Measurements from ENCODE around the gene ZNF888.
"Not testable (repeated sequence)": the region's sequence is repeated elsewhere in the genome, so short reads cannot be mapped to it uniquely, and the experiment has no call there.

Gene ZNF888

DNA sequence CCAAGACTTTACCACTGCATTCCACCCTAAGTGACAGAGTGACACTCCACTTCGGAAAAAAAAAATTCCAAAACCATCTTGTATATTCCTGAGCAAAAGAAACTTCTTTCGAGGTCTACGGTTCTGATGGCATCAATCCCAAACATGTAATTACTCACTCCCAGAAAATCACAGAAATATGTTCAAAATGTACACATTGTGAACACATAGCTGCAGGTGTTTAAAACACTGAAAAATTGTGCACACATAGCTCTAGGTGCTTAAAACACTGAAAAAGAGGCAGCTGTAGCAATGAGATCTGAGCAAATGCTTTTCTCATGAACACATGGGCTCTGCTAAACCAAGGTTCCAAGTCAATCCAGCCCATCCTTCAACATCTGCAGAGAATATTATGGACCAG lies 51.8 kb downstream of the ZNF888 start:
- H3K4me3 ChIP-seq (ENCODE audit: low read depth, low read length), result no peak overlapping the region
- no peak for TF ChIP-seq CTCF (IDR thresholded peaks at IDR 0.05; ENCODE audit: low read depth, low read length)

DNA sequence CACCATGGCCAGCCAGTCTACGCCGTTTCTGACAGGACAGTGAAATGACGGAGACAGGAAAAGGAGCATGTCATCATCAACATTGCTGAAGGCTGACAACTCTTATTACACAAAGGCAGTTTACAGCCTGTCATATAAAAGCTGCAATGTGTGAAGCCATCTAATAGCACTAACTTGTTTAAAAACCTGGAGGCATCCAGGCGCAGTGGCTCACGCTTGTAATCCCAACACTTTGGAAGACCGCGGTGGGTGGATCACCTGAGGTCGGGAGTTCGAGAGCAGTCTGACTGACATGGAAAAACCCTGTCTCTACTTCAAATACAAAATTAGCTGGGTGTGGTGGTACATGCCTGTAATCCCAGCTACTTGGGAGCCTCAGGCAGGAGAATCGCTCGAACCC lies 55.2 kb downstream of the ZNF888 start:
- H3K4me3 ChIP-seq (ENCODE audit: low read depth, low read length), result not testable (repeated sequence)

GRCh38 chr19:52857378-52858191 lies 65.6 kb downstream of the ZNF888 start, which contains the start of gene ZNF468:
ZNF468 (minus strand) TSS chr19:52857619; CDS start chr19:52854272, 3,347 bp downstream.
- H3K4me3 ChIP-seq (ENCODE audit: low read depth, low read length), result peak within 1 kb of the TSS; percentile 75

DNA sequence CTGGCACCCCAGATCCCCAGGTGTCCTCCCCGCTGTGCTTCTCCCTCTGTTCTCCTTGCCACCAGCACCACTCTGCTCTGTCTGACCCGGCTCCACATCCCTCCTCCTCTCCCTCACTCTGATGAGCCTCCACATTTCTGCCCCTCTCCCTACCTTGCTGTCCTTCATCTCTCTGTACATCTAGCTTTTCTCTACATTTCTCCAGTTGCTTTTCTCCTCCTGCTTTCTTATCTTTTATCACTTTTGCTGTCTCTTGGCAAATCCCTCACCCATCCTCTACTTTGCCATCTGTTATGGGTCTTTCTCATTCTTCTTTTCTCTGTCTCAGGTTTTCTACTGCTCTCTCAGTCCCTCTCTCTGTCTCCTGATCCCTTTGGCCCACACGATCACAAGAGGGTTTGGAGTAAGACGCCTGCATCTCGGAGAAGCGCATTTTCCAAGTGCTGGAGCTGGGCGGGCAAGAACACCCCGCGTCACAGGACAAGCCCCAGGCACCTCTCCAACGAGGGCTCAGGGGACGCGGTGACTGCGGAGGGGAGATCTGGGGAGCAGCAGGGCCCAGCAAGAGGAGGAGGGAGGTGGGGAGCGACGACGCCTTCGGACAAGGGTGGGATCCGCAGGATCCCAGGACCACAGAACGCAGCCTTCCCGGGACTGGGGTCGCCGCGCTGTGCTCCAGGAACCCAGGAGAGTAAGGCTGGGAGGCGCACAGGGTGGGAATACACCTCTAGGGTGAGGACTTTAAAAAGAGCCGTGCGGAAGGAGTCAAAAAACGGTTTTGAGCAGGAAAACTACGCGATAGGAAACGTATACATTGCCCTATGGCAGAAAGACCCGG lies 66.5 kb downstream of the ZNF888 start:
- peak overlapping the region; percentile 75 for H3K4me3 ChIP-seq (ENCODE audit: low read depth, low read length)
